PC-3 (cell line): ENCODE data around the gene ADRA2A. TPM values are rescaled to one million over a fixed set of nuclear protein-coding genes. Genes with fewer than 3 reads are reported as not detected.

ENCODE experiments used
- ATAC-seq: fragments of 200-7000 bp; cut with Tn5 transposase; 2 replicates; pipeline ENCODE4 v1.9.1; 2020; ENCODE audit warnings: mild to moderate bottlenecking, moderate library complexity
- Bru-seq: library from RNA; stranded (reverse); fragments of 400-500 nt; gene quantifications from one replicate; lab custom pipeline; 2021; lab: Mats Ljungman, UMichigan
- BruChase-seq, 2 experiments: library from RNA; stranded (reverse); fragments of 400-500 nt; gene quantifications; one replicate each; lab custom pipeline; 2021; lab: Mats Ljungman, UMichigan
- BruUV-seq: library from RNA; stranded (reverse); fragments of 400-500 nt; replicated peaks from 2 replicates; lab custom pipeline; 2021; lab: Mats Ljungman, UMichigan
- CTCF ChIA-PET: fragments of 300-600 bp; sonication (Branson Sonifier 250); formaldehyde crosslinking; loops from one replicate; lab custom pipeline; 2022; ENCODE audit warnings: antibody characterized with exemption; lab: Charles Lee
- POLR2A ChIA-PET: fragments of 300-600 bp; sonication (Branson Sonifier 250); formaldehyde crosslinking; loops from one replicate; lab custom pipeline; 2022; ENCODE audit warnings: antibody characterized with exemption; ENCODE audit not compliant: unreplicated experiment; lab: Charles Lee
- DNase-seq: peaks from one replicate; pipeline ENCODE4 v3.0.0-alpha.2; 2015
- H2AFZ ChIP-seq: fragments of 300-600 bp; sonication (generic); 2 replicates; pipeline ENCODE4 v1.6.0; 2016; ENCODE audit warnings: antibody characterized with exemption, low read length
- H3F3A ChIP-seq: fragments of 300-600 bp; sonication (generic); one replicate; pipeline ENCODE4 v1.6.0; 2017; ENCODE audit warnings: antibody characterized with exemption, low read length, control low read depth, mild to moderate bottlenecking; ENCODE audit not compliant: unreplicated experiment
- H3K27ac ChIP-seq: fragments of 300-600 bp; sonication (generic); 2 replicates; pipeline ENCODE4 v1.5.1; 2016; ENCODE audit warnings: mild to moderate bottlenecking, low read length
- H3K27me3 ChIP-seq: fragments of 300-600 bp; sonication (generic); 2 replicates; pipeline ENCODE4 v1.6.1; 2016; ENCODE audit warnings: low read length, mixed read lengths
- H3K36me3 ChIP-seq: fragments of 300-600 bp; sonication (generic); 2 replicates; pipeline ENCODE4 v1.6.1; 2016; ENCODE audit warnings: low read depth, mixed run types, low read length, mixed read lengths
- H3K4me1 ChIP-seq: fragments of 300-600 bp; sonication (generic); 2 replicates; pipeline ENCODE4 v1.5.1; 2016; ENCODE audit warnings: low read length; ENCODE audit not compliant: insufficient read depth
- H3K4me2 ChIP-seq: fragments of 300-600 bp; sonication (generic); 2 replicates; pipeline ENCODE4 v1.6.0; 2016; ENCODE audit warnings: low read length
- H3K4me3 ChIP-seq: fragments of 300-600 bp; sonication (generic); 2 replicates; pipeline ENCODE4 v1.5.1; 2016; ENCODE audit warnings: mild to moderate bottlenecking, low read length, mixed read lengths
- H3K79me2 ChIP-seq: fragments of 300-600 bp; sonication (generic); 2 replicates; pipeline ENCODE4 v1.6.1; 2017; ENCODE audit warnings: low read length, mixed read lengths
- H3K9ac ChIP-seq: fragments of 300-600 bp; sonication (generic); 2 replicates; pipeline ENCODE4 v1.6.0; 2016; ENCODE audit warnings: mild to moderate bottlenecking, low read length
- H3K9me2 ChIP-seq: fragments of 300-600 bp; sonication (generic); replicated peaks from 2 replicates; pipeline ENCODE4 v1.6.1; 2016; ENCODE audit warnings: mixed run types, low read length, mixed read lengths
- H3K9me3 ChIP-seq: fragments of 300-600 bp; sonication (generic); 2 replicates; pipeline ENCODE4 v1.6.1; 2016; ENCODE audit warnings: low read length, mixed read lengths
- H4K20me1 ChIP-seq: fragments of 300-600 bp; sonication (generic); 2 replicates; pipeline ENCODE4 v1.6.1; 2016; ENCODE audit warnings: low read length, mixed read lengths
- EZH2 ChIP-seq: fragments of 300-600 bp; sonication (generic); IDR thresholded peaks from one replicate; pipeline ENCODE4 v1.6.1; 2017; ENCODE audit warnings: antibody characterized with exemption, mild to moderate bottlenecking, low read length; ENCODE audit not compliant: unreplicated experiment
- EZH2phosphoT487 ChIP-seq: fragments of 300-600 bp; sonication (generic); IDR thresholded peaks from 2 replicates; pipeline ENCODE4 v1.6.1; 2018; ENCODE audit warnings: mild to moderate bottlenecking, antibody characterized with exemption, low read length, borderline replicate concordance
- intact Hi-C: fragments of 100-400 bp; cut with micrococcal nuclease; formaldehyde crosslinking; loops from 2 replicates; pipeline ENCODE4 v1.9.0; 2023
- long read RNA-seq: library from polyadenylated mRNA; unstranded; transcript quantifications from one replicate; pipeline ENCODE4 v2.0.0, GENCODE V29; 2021; ENCODE audit not compliant: unreplicated experiment
- total RNA-seq: library from RNA; depleted of rRNA; stranded (reverse); fragments of >200 nt; gene quantifications from 2 replicates; pipeline ENCODE4 v1.2.3, GENCODE V29; 2014; rRNA removed
- TF ChIP-seq, protein P1 (sequence below): fragments of 300-600 bp; sonication (generic); conservative IDR thresholded peaks from 2 replicates; pipeline ENCODE4 v1.5.1; 2017; ENCODE audit warnings: antibody characterized with exemption, low read depth, mild to moderate bottlenecking, low read length

ADRA2A gene
- total RNA-seq (not detected in 2 replicates), Bru-seq, nascent RNA (percentile 21 among the genes with signal in this experiment), BruChase-seq, experiment 1, labeled RNA remaining after a 6-hour chase (percentile 46 among the genes with signal in this experiment), BruChase-seq, experiment 2, labeled RNA remaining after a 2-hour chase (percentile 41 among the genes with signal in this experiment)
- long read RNA-seq, result 0 reads

DNA sequence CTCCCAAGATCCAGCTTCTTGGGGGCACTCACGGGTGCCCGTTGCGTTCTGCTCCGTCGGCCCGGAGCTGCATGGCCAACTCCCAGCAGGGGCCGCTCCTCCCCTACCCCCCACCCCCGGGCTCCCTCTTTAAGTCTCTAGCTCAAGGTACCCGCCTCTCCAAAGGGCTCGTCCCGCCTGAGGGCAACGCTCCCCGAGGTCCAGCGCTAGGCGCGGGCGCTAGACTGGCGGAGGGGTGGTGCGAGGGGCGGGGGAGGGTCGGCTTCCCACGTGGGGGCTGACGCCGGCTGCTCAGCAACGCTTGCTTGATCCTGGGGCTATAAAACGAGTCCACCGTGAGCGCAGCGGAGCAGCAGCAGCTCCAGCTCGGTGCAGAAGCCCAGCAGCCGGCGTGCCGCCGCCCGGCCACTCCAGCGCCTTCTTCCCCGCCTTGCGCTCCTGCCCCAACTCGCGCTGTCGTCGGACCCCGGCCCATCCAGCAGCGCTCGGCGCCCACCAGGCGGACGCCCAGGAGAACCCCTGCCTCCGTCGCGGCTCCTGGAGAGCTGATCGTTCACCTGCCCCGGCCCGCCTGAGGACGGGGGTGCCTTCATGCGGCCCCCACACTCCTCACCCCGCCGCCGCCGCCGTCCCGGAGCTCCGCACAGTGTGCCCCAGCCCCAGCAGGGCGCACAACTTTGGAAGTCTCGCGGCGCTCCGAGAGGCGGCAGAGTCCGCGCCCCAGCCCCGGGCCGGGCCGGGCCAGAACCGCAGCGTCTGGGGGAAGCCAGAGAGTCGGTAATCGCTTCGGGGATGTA lies at the start of gene ADRA2A:
Gene ADRA2A, plus strand, starts transcription at position 348 of the 797 bp plus-strand sequence. CDS start 968 bp downstream, outside the sequence.
- DNase-seq, result peak; percentile 12
- H3K4me3 ChIP-seq, result peak within 1 kb of the TSS; percentile 68
- H4K20me1 ChIP-seq, result no peaks in the 10 kb centered on the region
- intact Hi-C loops, result loop anchor here (5.0 kb wide), 1 partner anchor 245 kb away; no protein-coding TSS in a partner anchor
- ATAC-seq, result peak; percentile 51
- no peaks in the 10 kb centered on the region for H3K79me2 ChIP-seq
- peak within 1 kb of the TSS; percentile 96 for H3K4me2 ChIP-seq
- POLR2A ChIA-PET, result no interaction called here
- H3K9me2 ChIP-seq, result no peaks in the 10 kb centered on the region
- peak within 1 kb of the TSS; percentile 85 for H2AFZ ChIP-seq
- no TSS peak for BruUV-seq
- no peaks in the 10 kb centered on the region for H3K9me3 ChIP-seq
- peaks cover 34% of the 10 kb centered on the region for H3K27me3 ChIP-seq
- H3K4me1 ChIP-seq, result peaks cover 5% of the 10 kb centered on the region
- peak; percentile 39 for TF ChIP-seq EZH2
- TF ChIP-seq, protein P1, sequence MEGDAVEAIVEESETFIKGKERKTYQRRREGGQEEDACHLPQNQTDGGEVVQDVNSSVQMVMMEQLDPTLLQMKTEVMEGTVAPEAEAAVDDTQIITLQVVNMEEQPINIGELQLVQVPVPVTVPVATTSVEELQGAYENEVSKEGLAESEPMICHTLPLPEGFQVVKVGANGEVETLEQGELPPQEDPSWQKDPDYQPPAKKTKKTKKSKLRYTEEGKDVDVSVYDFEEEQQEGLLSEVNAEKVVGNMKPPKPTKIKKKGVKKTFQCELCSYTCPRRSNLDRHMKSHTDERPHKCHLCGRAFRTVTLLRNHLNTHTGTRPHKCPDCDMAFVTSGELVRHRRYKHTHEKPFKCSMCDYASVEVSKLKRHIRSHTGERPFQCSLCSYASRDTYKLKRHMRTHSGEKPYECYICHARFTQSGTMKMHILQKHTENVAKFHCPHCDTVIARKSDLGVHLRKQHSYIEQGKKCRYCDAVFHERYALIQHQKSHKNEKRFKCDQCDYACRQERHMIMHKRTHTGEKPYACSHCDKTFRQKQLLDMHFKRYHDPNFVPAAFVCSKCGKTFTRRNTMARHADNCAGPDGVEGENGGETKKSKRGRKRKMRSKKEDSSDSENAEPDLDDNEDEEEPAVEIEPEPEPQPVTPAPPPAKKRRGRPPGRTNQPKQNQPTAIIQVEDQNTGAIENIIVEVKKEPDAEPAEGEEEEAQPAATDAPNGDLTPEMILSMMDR, result no peak
- no peak for TF ChIP-seq EZH2phosphoT487
- H3K9ac ChIP-seq, result no peak within 1 kb of the TSS
- no peaks in the 10 kb centered on the region for H3K36me3 ChIP-seq
- H3K27ac ChIP-seq, result no peak within 1 kb of the TSS
- CTCF ChIA-PET, result no interaction called here
- H3F3A ChIP-seq, result no peaks in the 10 kb centered on the region

DNA sequence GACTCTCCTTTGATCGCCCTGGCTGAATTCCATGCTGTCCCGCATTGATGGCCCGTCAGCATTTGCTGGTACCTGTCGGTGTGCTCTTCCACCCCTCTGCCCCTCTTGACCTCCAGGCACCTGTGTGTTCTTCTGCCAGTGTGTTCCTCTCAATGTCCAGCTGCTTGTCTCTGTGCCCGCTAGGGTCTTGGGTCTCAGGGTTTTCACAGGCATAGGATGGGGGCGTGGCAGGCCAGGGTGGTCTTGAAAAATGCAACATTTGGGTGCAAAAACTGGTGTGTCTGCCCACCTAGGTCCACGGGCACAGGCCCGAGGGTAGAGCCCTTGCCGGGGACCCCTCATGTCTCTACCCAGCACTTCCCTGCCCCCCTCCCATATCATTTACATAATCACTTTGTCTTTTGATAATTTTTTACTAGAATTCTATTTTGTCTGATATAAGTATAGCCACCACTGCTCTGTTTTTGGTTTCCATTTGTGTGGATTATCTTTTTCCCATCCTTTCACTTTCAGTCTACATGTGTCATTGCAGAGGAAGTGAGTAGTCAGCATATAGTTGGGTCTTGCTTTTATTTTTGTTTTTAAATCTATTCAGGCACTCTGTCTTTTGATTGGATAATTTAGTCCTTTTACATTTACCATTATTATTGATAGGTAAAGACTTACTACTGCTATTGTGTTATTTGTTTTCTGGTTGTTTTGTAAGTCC lies 46.6 kb upstream of the ADRA2A start:
- H3F3A ChIP-seq, result no peaks in the 10 kb centered on the region
- H3K27ac ChIP-seq, result no peak overlapping the region
- H3K36me3 ChIP-seq, result no peaks in the 10 kb centered on the region
- TF ChIP-seq, protein P1, result no peak
- TF ChIP-seq EZH2 (no peak), EZH2phosphoT487 (no peak)
- no peaks in the 10 kb centered on the region for H3K79me2 ChIP-seq
- ChIA-PET POLR2A (no interaction called here), CTCF (no interaction called here)
- intact Hi-C loops, result no loop called here
- BruUV-seq, result no TSS peak
- H3K9ac ChIP-seq, result no peak overlapping the region
- no peak overlapping the region for H3K4me3 ChIP-seq
- no peaks in the 10 kb centered on the region for H3K9me3 ChIP-seq
- H3K4me1 ChIP-seq, result no peaks in the 10 kb centered on the region
- no peaks in the 10 kb centered on the region for H4K20me1 ChIP-seq
- no peak for DNase-seq
- no peak overlapping the region for H2AFZ ChIP-seq
- no peaks in the 10 kb centered on the region for H3K27me3 ChIP-seq
- H3K9me2 ChIP-seq, result no peaks in the 10 kb centered on the region
- no peak for ATAC-seq
- H3K4me2 ChIP-seq, result no peak overlapping the region
